ENCODE measurements around the gene TBC1D22A.

TBC1D22A gene

DNA sequence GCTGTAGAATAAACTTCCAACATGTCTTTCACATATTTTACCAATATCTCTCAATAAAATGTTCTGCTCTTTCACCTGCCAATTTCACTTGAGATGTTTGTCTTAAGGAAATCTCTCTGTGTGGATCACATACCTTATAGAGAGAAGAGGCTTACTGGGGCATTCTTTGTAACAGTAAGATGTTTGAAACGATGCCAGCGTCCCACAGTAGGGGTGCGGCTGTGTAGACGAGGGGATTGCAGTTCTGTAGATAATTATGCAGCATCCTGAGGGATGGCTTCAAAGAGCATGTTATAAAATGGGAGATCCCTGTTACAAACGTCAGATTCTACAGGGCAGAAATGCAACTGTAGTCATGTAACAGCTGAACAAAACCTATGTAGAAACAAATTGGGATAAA, 200.0 kb downstream of the TBC1D22A start:
- no peak for DNase-seq

DNA sequence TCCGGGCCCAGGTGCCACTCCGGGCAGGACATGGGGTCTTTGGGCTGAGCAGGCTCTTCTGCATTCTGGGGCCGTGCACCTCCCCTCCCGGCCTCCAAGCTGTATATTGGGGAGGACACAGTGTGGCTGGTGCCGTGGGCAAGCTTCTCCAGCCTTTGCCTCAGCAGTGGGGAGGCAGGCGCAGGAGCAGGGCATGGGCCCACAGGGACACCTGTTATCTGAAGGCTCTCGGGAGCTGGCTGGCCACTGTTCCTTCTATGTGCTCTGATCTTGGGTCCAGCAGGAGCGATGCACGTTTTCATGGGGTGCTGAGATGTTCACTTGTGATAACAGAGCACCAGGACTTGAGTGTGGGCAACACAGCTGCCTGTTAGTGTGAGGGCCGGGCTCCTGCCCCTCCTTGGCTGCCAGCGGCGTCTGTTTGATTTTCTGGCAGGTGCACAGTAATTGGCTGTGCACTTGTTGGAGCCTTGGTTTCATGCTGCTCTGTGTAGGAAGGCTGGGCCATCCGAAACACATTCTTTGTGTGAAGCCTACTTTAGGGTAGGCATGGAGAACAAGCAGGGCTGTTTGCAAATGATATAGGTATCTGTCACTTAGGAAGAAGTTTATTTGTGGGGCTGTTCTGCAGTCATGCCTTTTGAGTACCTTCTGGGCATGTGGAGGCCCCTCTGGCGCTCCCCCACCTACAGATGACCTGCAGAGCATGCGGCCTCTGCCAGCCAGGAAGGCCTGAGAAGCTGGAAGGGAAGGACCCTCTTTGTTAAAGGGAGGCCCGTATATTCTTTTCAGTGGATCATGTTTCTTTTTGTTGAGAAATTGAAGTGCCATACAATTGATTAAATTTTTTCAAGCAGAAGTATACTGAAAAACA, 201.5 kb downstream of the TBC1D22A start:
- no peak for DNase-seq

- DNase-seq: no peak
Observed at GRCh38 chr22:46964773-46965550, 202.5 kb downstream of the TBC1D22A start.

GRCh38 chr22:46965555-46966494, 203.4 kb downstream of the TBC1D22A start:
- DNase-seq: no peak

DNA sequence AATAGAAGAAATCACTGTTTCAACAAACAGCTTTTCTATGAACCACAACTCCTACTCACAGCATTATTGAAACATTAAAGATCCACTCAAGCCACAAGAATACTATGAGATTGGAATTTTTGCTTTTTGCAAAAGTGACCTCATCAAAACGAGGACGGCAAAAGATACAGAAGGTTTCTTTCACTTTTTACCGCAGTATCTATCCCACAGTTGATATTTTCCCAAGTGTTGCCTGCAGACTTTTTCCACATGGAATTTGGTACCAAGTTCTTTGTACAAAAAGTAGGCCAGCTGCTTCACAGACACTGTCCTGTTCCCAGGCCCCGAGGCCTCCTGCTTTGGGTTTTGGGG, 204.0 kb downstream of the TBC1D22A start:
- DNase-seq: no peak

DNA sequence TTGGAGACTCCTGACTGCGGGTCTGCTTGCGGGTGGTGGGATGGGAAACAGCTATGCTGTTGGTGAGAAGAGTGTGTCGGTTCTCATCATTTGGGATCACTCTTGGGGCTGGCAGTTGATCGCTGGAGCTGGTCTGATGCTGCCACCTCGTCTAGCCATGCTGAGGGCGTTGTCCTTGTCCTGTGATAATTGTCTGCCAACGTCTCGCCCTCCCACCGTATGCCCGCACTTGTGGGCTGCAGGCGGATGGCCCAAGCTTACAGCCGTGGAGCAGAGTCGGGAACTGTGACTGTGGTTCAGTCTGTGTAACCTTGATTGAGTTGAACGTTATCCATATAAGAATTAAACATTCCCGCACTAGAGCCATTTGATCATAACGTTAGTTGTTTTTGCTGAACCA, 204.4 kb downstream of the TBC1D22A start:
- no peak for DNase-seq

- no peak for DNase-seq
Observed at GRCh38 chr22:46967445-46968358, 205.3 kb downstream of the TBC1D22A start.

DNA sequence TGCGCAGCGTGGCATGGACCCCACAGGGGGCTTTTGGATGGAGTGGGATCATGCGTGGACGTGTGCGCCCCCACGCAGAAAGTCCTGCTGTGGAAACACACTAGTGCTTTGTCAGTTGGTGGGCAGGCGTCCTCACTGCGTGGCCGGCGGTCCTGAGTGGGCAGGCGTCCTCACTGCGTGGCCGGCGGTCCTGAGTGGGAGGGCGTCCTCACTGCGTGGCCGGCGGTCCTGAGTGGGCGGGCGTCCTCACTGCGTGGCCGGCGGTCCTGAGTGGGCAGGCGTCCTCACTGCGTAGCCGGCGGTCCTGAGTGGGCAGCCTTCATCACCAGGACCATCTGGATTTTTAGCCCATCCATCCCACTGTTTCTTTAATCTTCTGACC, 205.9 kb downstream of the TBC1D22A start:
- no peak for DNase-seq

GRCh38 chr22:46968848-46969247, 206.4 kb downstream of the TBC1D22A start:
- DNase-seq: no peak

DNA sequence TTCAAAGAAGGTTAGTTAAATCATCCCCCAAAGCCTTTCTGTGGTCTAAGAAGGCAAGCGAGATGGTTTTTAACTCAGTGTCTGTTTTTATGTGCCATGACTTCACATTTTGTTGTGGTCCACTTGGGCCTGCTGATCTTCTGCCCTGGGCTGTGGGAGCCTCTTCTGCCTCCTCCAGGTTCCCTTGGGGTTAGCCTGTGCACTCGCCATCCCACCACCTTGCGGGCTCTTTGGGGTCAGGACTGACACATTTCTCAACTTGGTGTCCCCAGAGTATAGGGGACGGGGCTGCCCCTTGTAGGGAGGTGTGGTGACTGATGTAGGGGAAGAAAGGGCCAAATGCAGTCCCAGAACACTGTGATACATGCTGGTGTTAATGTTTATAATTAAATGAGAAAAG, 207.0 kb downstream of the TBC1D22A start:
- no peak for DNase-seq

DNA sequence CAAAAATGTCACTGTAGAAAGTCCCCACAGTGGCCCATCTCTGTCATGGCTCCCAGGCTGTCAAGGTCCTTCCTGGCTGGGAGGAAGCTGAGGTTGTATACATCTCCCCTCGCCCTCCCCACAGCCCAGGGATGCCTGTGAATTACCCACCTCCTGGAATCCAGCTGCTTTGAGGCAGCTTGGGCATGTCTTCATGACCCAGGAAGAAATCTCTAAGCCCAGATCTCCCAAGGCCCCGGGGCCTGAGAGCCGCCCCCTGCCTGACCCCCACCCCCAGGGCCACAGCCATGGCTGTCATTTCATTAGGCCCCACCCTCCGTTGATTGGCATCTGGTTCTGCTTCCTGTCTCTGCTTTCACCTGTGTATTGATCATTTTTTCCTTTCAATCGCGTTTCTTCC, 207.5 kb downstream of the TBC1D22A start:
- no peak for DNase-seq

DNA sequence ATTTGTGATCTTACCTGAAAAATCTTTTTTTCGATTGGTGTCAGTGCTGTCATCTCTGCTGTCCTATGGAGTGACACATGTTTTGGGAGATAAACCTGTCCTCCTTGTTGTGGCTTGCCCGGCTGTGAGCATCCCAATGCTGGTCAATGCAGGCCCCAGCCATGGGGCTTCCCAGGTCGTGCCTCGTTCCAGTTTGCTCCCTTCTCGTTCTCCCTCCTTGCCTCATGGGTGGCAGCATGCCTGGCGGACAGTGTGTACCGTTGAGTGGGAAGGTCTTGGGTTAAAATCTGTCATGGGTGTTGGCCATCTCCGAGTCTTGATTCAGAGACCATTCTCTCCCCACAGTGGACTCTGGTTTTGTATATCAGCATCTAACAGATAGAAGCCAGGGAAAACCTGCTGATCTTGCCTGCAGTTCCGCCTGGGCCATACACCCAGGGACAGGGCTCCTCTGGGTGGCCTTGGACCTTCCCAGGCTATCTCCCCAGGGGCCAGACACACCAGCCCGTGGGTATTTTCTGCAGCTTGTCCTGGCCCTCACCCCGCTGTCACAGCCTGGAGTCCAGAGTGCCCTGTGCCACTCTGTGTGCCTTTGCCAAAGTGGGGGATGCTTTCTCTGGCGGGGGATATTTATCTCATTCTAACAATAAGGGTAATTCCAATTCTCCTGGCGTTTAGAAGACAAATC, 208.1 kb downstream of the TBC1D22A start:
- DNase-seq: no peak

GRCh38 chr22:46971099-46971763, 208.8 kb downstream of the TBC1D22A start:
- DNase-seq: peak; percentile 77 to 86 (median 86)

- DNase-seq: no peak
Observed at GRCh38 chr22:46971764-46972125, 209.3 kb downstream of the TBC1D22A start.

GRCh38 chr22:46972256-46972655, 209.8 kb downstream of the TBC1D22A start:
- no peak for DNase-seq

- no peak for DNase-seq
Observed at GRCh38 chr22:46972901-46973831, 210.7 kb downstream of the TBC1D22A start.

DNA sequence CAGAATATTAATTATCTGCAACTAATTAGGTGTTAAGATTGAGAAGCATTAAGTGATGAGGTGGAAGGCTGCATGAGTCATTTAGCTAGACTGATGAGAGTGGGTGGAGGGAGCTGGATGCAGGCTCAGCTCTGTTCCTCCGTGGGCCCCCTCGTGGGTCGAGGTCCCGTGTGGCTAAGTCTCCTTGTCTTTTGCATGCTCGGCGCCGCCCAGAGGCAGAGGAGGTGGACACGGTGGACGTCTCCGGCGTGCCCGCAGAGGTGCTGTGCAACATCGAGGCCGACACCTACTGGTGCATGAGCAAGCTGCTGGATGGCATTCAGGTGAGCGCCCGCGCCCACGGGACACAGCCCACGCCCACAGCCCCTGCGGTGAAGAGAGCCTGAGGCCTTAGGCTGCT, 211.6 kb downstream of the TBC1D22A start:
- no peak for DNase-seq

GRCh38 chr22:46974631-46975585, 212.5 kb downstream of the TBC1D22A start:
- DNase-seq: no peak
